WTC11 (cell line): ENCODE data around the gene VPS52. TPM values are rescaled to one million over a fixed set of nuclear protein-coding genes. Genes with fewer than 3 reads are reported as not detected.

Experiments
- ATAC-seq: fragments of 200-7000 bp; cut with Tn5 transposase; 2 replicates; pipeline ENCODE4 v1.10.0; 2021; ENCODE audit warnings: mild to moderate bottlenecking, moderate library complexity
- Bru-seq: library from RNA; stranded (reverse); fragments of 400-500 nt; gene quantifications from one replicate; lab custom pipeline; 2021; lab: Mats Ljungman, UMichigan
- CTCF ChIA-PET: fragments of 300-600 bp; sonication (Branson Sonifier 250); formaldehyde crosslinking; loops from one replicate; lab custom pipeline; 2021; ENCODE audit warnings: antibody characterized with exemption; lab: Charles Lee
- POLR2A ChIA-PET: fragments of 350-600 bp; sonication (Branson Sonifier 250); formaldehyde crosslinking; loops from one replicate; lab custom pipeline; 2021; ENCODE audit warnings: antibody characterized with exemption; lab: Charles Lee
- DNase-seq: peaks from one replicate; pipeline ENCODE4 v3.0.0; 2021; ENCODE audit warnings: low spot score
- H3K27ac Mint-ChIP-seq: 2 replicates; pipeline ENCODE4 v1.8.0; 2021; ENCODE audit warnings: mixed read lengths
- H3K27me3 Mint-ChIP-seq: 2 replicates; pipeline ENCODE4 v1.8.0; 2021; ENCODE audit warnings: low read depth, mild to moderate bottlenecking, moderate library complexity, mixed read lengths
- H3K36me3 Mint-ChIP-seq: 2 replicates; pipeline ENCODE4 v1.8.0; 2021; ENCODE audit warnings: mixed read lengths
- H3K4me1 Mint-ChIP-seq: 2 replicates; pipeline ENCODE4 v1.8.0; 2022; ENCODE audit warnings: mixed read lengths
- H3K4me3 Mint-ChIP-seq: 2 replicates; pipeline ENCODE4 v1.8.0; 2021; ENCODE audit warnings: mild to moderate bottlenecking, moderate library complexity, mixed read lengths
- H3K9me3 Mint-ChIP-seq: 2 replicates; pipeline ENCODE4 v1.8.0; 2021; ENCODE audit warnings: mixed read lengths
- CREM ChIP-seq: sonication (generic); formaldehyde crosslinking; IDR thresholded peaks from 2 replicates; pipeline ENCODE4 v1.8.1; 2022; ENCODE audit warnings: mild to moderate bottlenecking, missing genetic modification reagents, moderate library complexity
- E2F5 ChIP-seq: sonication (generic); formaldehyde crosslinking; IDR thresholded peaks from 2 replicates; pipeline ENCODE4 v1.8.1; 2022; ENCODE audit warnings: mild to moderate bottlenecking, moderate library complexity, missing genetic modification reagents
- ESRRA ChIP-seq: sonication (generic); formaldehyde crosslinking; IDR thresholded peaks from 2 replicates; pipeline ENCODE4 v1.8.1; 2022; ENCODE audit warnings: mild to moderate bottlenecking, missing genetic modification reagents, borderline replicate concordance
- FOXP1 ChIP-seq: sonication (generic); formaldehyde crosslinking; IDR thresholded peaks from 2 replicates; pipeline ENCODE4 v1.8.0; 2022; ENCODE audit warnings: missing genetic modification reagents, mild to moderate bottlenecking, moderate library complexity, borderline replicate concordance
- GABPB1 ChIP-seq: sonication (generic); formaldehyde crosslinking; IDR thresholded peaks from 2 replicates; pipeline ENCODE4 v1.8.1; 2023; ENCODE audit warnings: mild to moderate bottlenecking, missing genetic modification reagents
- GTF2I ChIP-seq: fragments of 250-450 bp; sonication (Bioruptor Pico); conservative IDR thresholded peaks from 2 replicates; pipeline ENCODE4 v1.4.0; 2021; ENCODE audit warnings: mild to moderate bottlenecking
- IRF1 ChIP-seq: sonication (generic); formaldehyde crosslinking; IDR thresholded peaks from 2 replicates; pipeline ENCODE4 v1.8.0; 2023; ENCODE audit warnings: missing genetic modification reagents
- JUN ChIP-seq: sonication (generic); formaldehyde crosslinking; IDR thresholded peaks from 2 replicates; pipeline ENCODE4 v1.8.0; 2023; ENCODE audit warnings: mild to moderate bottlenecking, missing genetic modification reagents
- KAT7 ChIP-seq: sonication (generic); formaldehyde crosslinking; IDR thresholded peaks from 2 replicates; pipeline ENCODE4 v1.8.1; 2023; ENCODE audit warnings: missing genetic modification reagents, mild to moderate bottlenecking, borderline replicate concordance
- MXD4 ChIP-seq: fragments of 250-450 bp; sonication (Bioruptor Pico); IDR thresholded peaks from 2 replicates; pipeline ENCODE4 v1.8.0; 2021; ENCODE audit warnings: mild to moderate bottlenecking, moderate library complexity, borderline replicate concordance
- MYBL2 ChIP-seq: sonication (generic); formaldehyde crosslinking; IDR thresholded peaks from 2 replicates; pipeline ENCODE4 v1.8.1; 2023; ENCODE audit warnings: mild to moderate bottlenecking, moderate library complexity, missing genetic modification reagents
- NFATC4 ChIP-seq: fragments of 250-450 bp; sonication (Bioruptor Pico); IDR thresholded peaks from 2 replicates; pipeline ENCODE4 v1.9.0; 2021; ENCODE audit warnings: mild to moderate bottlenecking
- NR2C2 ChIP-seq: sonication (generic); formaldehyde crosslinking; IDR thresholded peaks from 2 replicates; pipeline ENCODE4 v1.8.0; 2022; ENCODE audit warnings: mild to moderate bottlenecking, missing genetic modification reagents
- RORB ChIP-seq: fragments of 250-450 bp; sonication (Bioruptor Pico); IDR thresholded peaks from 2 replicates; pipeline ENCODE4 v1.9.0; 2021; ENCODE audit warnings: mild to moderate bottlenecking
- SMAD3 ChIP-seq: sonication (generic); formaldehyde crosslinking; IDR thresholded peaks from 2 replicates; pipeline ENCODE4 v1.8.0; 2022; ENCODE audit warnings: missing genetic modification reagents, mild to moderate bottlenecking, borderline replicate concordance
- SP1 ChIP-seq: sonication (generic); formaldehyde crosslinking; conservative IDR thresholded peaks from 2 replicates; pipeline ENCODE4 v1.8.1; 2022; ENCODE audit warnings: missing genetic modification reagents
- STAT6 ChIP-seq: sonication (generic); formaldehyde crosslinking; conservative IDR thresholded peaks from 2 replicates; pipeline ENCODE4 v1.8.1; 2023; ENCODE audit warnings: mild to moderate bottlenecking, low read depth, missing genetic modification reagents, moderate library complexity
- TEAD1 ChIP-seq: sonication (generic); formaldehyde crosslinking; IDR thresholded peaks from 2 replicates; pipeline ENCODE4 v1.8.0; 2022; ENCODE audit warnings: mild to moderate bottlenecking, missing genetic modification reagents
- TP53 ChIP-seq: sonication (generic); formaldehyde crosslinking; IDR thresholded peaks from 2 replicates; pipeline ENCODE4 v1.8.1; 2023; ENCODE audit warnings: mild to moderate bottlenecking, missing genetic modification reagents
- ZBTB43 ChIP-seq: sonication (generic); formaldehyde crosslinking; IDR thresholded peaks from 2 replicates; pipeline ENCODE4 v1.8.1; 2023; ENCODE audit warnings: mild to moderate bottlenecking, missing genetic modification reagents
- ZNF219 ChIP-seq: sonication (generic); formaldehyde crosslinking; IDR thresholded peaks from 2 replicates; pipeline ENCODE4 v1.8.0; 2023; ENCODE audit warnings: missing genetic modification reagents, mild to moderate bottlenecking, borderline replicate concordance
- ZNF232 ChIP-seq: sonication (generic); formaldehyde crosslinking; IDR thresholded peaks from 2 replicates; pipeline ENCODE4 v1.8.0; 2022; ENCODE audit warnings: mild to moderate bottlenecking, missing genetic modification reagents
- ZNF416 ChIP-seq: fragments of 250-450 bp; sonication (Bioruptor Pico); IDR thresholded peaks from 2 replicates; pipeline ENCODE4 v1.9.0; 2021; ENCODE audit warnings: mild to moderate bottlenecking, inconsistent platforms
- long read RNA-seq, 3 experiments: library from RNA in 1 of 3; library from capped mRNA in 1 of 3; library from polyadenylated mRNA in 1 of 3; unstranded in 2 of 3; stranded (forward) in 1 of 3; transcript quantifications; one replicate each; pipeline ENCODE4 v2.0.0, GENCODE V29; 2021
- total RNA-seq: library from RNA; stranded (reverse); gene quantifications from 3 replicates; pipeline ENCODE4 v1.2.3, GENCODE V29; 2021
- TF ChIP-seq, protein P1 (sequence below): fragments of 250-450 bp; sonication (Bioruptor Pico); IDR thresholded peaks from 2 replicates; pipeline ENCODE4 v1.9.0; 2021; ENCODE audit warnings: mild to moderate bottlenecking
- TF ChIP-seq, protein P2 (sequence below): sonication (generic); formaldehyde crosslinking; IDR thresholded peaks from 2 replicates; pipeline ENCODE4 v1.8.0; 2022; ENCODE audit warnings: mild to moderate bottlenecking, missing genetic modification reagents

Gene VPS52
- total RNA-seq, result 43.0 to 46.8 TPM (median 43.1 TPM) in 3 replicates
- Bru-seq, nascent RNA, result percentile 61 among the genes with signal in this experiment
- long read RNA-seq, experiment 1, transcript VPS52-212 (20 exons, 2,960 nt), result major isoform, 126 of 210 reads
- long read RNA-seq, experiment 1, partial matches to known transcripts, result 17 of 210 reads
- long read RNA-seq, experiment 1, other reads (novel, unspliced or antisense), result 65 of 210 reads
- long read RNA-seq, experiment 2, transcript VPS52-212 (20 exons, 2,960 nt), result major isoform, 11 of 51 reads
- long read RNA-seq, experiment 2, partial matches to known transcripts, result 16 of 51 reads
- long read RNA-seq, experiment 2, other reads (novel, unspliced or antisense), result 22 of 51 reads
- long read RNA-seq, experiment 3, transcript VPS52-212 (20 exons, 2,960 nt), result major isoform, 10 of 24 reads
- long read RNA-seq, experiment 3, partial matches to known transcripts, result 2 of 24 reads
- long read RNA-seq, experiment 3, other reads (novel, unspliced or antisense), result 11 of 24 reads

DNA sequence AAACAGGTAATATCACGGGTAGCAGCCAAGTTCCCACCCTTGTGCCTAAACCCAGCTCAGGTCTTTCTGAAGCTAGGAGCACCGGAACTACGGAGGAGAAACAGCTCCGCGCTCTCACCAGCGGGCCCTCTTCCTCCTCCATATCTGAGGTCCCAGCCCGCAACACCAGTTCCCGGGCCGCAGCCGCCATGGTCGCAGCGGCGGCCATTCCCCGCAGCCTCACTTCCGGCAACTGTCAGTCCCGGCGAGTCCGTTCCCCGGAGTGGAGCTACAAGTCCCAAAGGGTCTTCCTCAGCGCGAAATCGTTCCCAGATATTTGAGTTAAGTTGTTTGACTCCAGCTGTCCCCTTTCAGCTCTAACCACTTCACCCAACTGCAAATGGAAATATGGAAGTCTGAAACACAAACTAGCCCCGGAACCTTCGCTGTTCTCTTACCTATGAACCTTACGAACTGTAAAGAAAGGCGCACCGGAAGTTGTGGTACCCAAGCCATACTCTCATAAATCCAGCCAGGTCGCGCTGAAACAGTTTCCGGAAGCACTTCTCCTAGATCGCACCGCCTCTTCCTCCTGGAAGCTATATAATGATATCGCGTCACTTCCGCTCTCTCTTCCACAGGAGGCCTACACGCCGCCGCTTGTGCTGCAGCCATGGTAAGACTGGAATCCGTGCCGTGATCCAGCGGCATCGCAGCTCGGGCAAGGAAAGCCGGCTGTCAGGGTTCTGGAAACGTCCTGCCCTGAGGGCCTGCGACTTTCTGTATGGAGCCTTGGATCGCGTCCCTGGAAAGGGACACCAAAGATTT, at the start of gene VPS52, which contains the start of gene RPS18:
Gene VPS52, minus strand, starts transcription at position 409 of the 807 bp plus-strand sequence. Its CDS starts 201 bp downstream, at position 208.
Gene RPS18, plus strand, starts transcription at position 608 of the 807 bp plus-strand sequence. Its CDS starts 45 bp downstream, at position 653.
- peak; percentile 84 for DNase-seq
- ChIA-PET POLR2A (interaction anchor here (0.7 to 2.1 kb wide), 11 partner anchors 8 to 300 kb away, joined by 3 to 8 read pairs (median 5); partner anchors contain the start of genes PFDN6, RING1 and WDR46), CTCF (interaction anchor here (0.6 to 2.4 kb wide), 5 partner anchors 23 to 1017 kb away, joined by 3 to 10 read pairs (median 4); partner anchors contain the start of gene ZBTB22)
- Mint-ChIP-seq H3K36me3 (peaks cover 67% of the 10 kb centered on the region), H3K9me3 (no peaks in the 10 kb centered on the region), H3K27ac (peak within 1 kb of the TSS; percentile 100), H3K4me3 (peak within 1 kb of the TSS; percentile 96), H3K27me3 (no peaks in the 10 kb centered on the region), H3K4me1 (peaks cover 50% of the 10 kb centered on the region)
- ATAC-seq, result peak; percentile 78
- TF ChIP-seq, protein P1, sequence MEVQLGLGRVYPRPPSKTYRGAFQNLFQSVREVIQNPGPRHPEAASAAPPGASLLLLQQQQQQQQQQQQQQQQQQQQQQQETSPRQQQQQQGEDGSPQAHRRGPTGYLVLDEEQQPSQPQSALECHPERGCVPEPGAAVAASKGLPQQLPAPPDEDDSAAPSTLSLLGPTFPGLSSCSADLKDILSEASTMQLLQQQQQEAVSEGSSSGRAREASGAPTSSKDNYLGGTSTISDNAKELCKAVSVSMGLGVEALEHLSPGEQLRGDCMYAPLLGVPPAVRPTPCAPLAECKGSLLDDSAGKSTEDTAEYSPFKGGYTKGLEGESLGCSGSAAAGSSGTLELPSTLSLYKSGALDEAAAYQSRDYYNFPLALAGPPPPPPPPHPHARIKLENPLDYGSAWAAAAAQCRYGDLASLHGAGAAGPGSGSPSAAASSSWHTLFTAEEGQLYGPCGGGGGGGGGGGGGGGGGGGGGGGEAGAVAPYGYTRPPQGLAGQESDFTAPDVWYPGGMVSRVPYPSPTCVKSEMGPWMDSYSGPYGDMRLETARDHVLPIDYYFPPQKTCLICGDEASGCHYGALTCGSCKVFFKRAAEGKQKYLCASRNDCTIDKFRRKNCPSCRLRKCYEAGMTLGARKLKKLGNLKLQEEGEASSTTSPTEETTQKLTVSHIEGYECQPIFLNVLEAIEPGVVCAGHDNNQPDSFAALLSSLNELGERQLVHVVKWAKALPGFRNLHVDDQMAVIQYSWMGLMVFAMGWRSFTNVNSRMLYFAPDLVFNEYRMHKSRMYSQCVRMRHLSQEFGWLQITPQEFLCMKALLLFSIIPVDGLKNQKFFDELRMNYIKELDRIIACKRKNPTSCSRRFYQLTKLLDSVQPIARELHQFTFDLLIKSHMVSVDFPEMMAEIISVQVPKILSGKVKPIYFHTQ (CRISPR knock-in tag), result no peak; the same call in 1 of the 2 replicates
- TF ChIP-seq CREM (peak; percentile 94), MXD4 (CRISPR knock-in tag) (no peak), ZNF219 (peak; percentile 74; the same call in 1 of the 2 replicates), NFATC4 (CRISPR knock-in tag) (0 out of 2 replicates have a peak, but pooled peaks have one; percentile 77), TP53 (CRISPR knock-in tag) (no peak), E2F5 (CRISPR knock-in tag) (0 out of 2 replicates have a peak, but pooled peaks have one; percentile 44), STAT6 (CRISPR knock-in tag) (no peak), ZNF416 (CRISPR knock-in tag) (no peak), ESRRA (CRISPR knock-in tag) (no peak), IRF1 (CRISPR knock-in tag) (no peak), SMAD3 (CRISPR knock-in tag) (peak; percentile 26; the same call in 1 of the 2 replicates), KAT7 (no peak; the same call in 1 of the 2 replicates), NR2C2 (CRISPR knock-in tag) (peak; percentile 73), TEAD1 (peak; percentile 58; the same call in 1 of the 2 replicates), GABPB1 (CRISPR knock-in tag) (peak; percentile 83), RORB (CRISPR knock-in tag) (0 out of 2 replicates have a peak, but pooled peaks have one; percentile 69), FOXP1 (peak; percentile 85), ZNF232 (peak; percentile 68; the same call in 1 of the 2 replicates), SP1 (CRISPR knock-in tag) (peak; percentile 53; the same call in 1 of the 2 replicates), ZBTB43 (0 out of 2 replicates have a peak, but pooled peaks have one; percentile 42), MYBL2 (CRISPR knock-in tag) (no peak), GTF2I (CRISPR knock-in tag) (no peak), JUN (0 out of 2 replicates have a peak, but pooled peaks have one; percentile 33)
- TF ChIP-seq, protein P2, sequence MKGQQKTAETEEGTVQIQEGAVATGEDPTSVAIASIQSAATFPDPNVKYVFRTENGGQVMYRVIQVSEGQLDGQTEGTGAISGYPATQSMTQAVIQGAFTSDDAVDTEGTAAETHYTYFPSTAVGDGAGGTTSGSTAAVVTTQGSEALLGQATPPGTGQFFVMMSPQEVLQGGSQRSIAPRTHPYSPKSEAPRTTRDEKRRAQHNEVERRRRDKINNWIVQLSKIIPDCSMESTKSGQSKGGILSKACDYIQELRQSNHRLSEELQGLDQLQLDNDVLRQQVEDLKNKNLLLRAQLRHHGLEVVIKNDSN (CRISPR knock-in tag), result peak; percentile 49; the same call in 1 of the 2 replicates
